IMR-90 (cell line): ENCODE data around the gene DNM1. TPM values are rescaled to one million over a fixed set of nuclear protein-coding genes. Genes with fewer than 3 reads are reported as not detected.
A peak's percentile ranks its signal among the peaks of the same experiment; 100 is the strongest.

Source experiments
- ATAC-seq: fragments of 200-7000 bp; cut with Tn5 transposase; 2 replicates; pipeline ENCODE4 v1.9.1; 2020; ENCODE audit warnings: low read depth, mild to moderate bottlenecking, moderate library complexity
- BruUV-seq: library from RNA; stranded (reverse); fragments of 400-500 nt; replicated peaks from 2 replicates; lab custom pipeline; 2021; lab: Mats Ljungman, UMichigan
- CTCF ChIA-PET: fragments of 300-600 bp; formaldehyde crosslinking; extraction: SDS; loops from one replicate; lab custom pipeline; 2021; ENCODE audit warnings: antibody characterized with exemption; lab: Yijun Ruan, JAX
- POLR2A ChIA-PET: fragments of 300-600 bp; sonication (Branson Sonifier 250); formaldehyde crosslinking; loops from one replicate; lab custom pipeline; 2022; ENCODE audit warnings: antibody characterized with exemption; ENCODE audit not compliant: unreplicated experiment; lab: Charles Lee
- DNase-seq: peaks from one replicate; pipeline ENCODE4 v3.0.0; 2013
- H2AFZ ChIP-seq: replicated peaks from 2 replicates; pipeline ENCODE3; 2013; ENCODE audit warnings: low read length, mild to moderate bottlenecking; ENCODE audit not compliant: poor library complexity
- H2AK5ac ChIP-seq: 2 replicates; pipeline ENCODE4 v1.6.1; 2013; ENCODE audit warnings: low read depth, low read length, inconsistent platforms
- H2AK9ac ChIP-seq: replicated peaks from 2 replicates; pipeline ENCODE3; 2013; ENCODE audit warnings: mild to moderate bottlenecking, low read depth, low read length, moderate library complexity; ENCODE audit not compliant: poor library complexity
- H2BK120ac ChIP-seq: 2 replicates; pipeline ENCODE4 v1.6.1; 2013; ENCODE audit warnings: low read depth, low read length, inconsistent platforms
- H2BK15ac ChIP-seq: 3 replicates; pipeline ENCODE4 v1.6.1; 2013; ENCODE audit warnings: low read depth, low read length, inconsistent platforms
- H2BK20ac ChIP-seq: 2 replicates; pipeline ENCODE4 v1.6.1; 2013; ENCODE audit warnings: low read depth, mild to moderate bottlenecking, inconsistent platforms, low read length, moderate library complexity
- H2BK5ac ChIP-seq: 2 replicates; pipeline ENCODE4 v1.6.1; 2013; ENCODE audit warnings: mild to moderate bottlenecking, low read depth, low read length, inconsistent platforms; ENCODE audit not compliant: poor library complexity, severe bottlenecking
- H3K14ac ChIP-seq: replicated peaks from 2 replicates; pipeline ENCODE4 v1.6.1; 2013; ENCODE audit warnings: low read depth, low read length, inconsistent platforms
- H3K18ac ChIP-seq: 2 replicates; pipeline ENCODE4 v1.6.1; 2013; ENCODE audit warnings: low read depth, low read length, control low read depth
- H3K23ac ChIP-seq: 2 replicates; pipeline ENCODE4 v1.6.1; 2013; ENCODE audit warnings: low read depth, low read length, inconsistent platforms
- H3K27ac ChIP-seq: 2 replicates; pipeline ENCODE4 v1.5.1; 2013; ENCODE audit warnings: mild to moderate bottlenecking, control low read depth, low read length; ENCODE audit not compliant: insufficient read depth
- H3K27me3 ChIP-seq: 2 replicates; pipeline ENCODE4 v1.6.1; 2013; ENCODE audit warnings: low read length; ENCODE audit not compliant: control insufficient read depth, insufficient read depth
- H3K36me3 ChIP-seq: 2 replicates; pipeline ENCODE4 v1.6.1; 2013; ENCODE audit warnings: low read length, mixed read lengths; ENCODE audit not compliant: control insufficient read depth, insufficient read depth
- H3K4ac ChIP-seq: 2 replicates; pipeline ENCODE4 v1.6.1; 2013; ENCODE audit warnings: low read depth, low read length, inconsistent platforms
- H3K4me1 ChIP-seq: 2 replicates; pipeline ENCODE4 v1.6.1; 2013; ENCODE audit warnings: low read length, mixed read lengths; ENCODE audit not compliant: control insufficient read depth, insufficient read depth
- H3K4me2 ChIP-seq: 2 replicates; pipeline ENCODE4 v1.6.1; 2013; ENCODE audit warnings: low read depth, mild to moderate bottlenecking, control low read depth, low read length, moderate library complexity
- H3K4me3 ChIP-seq: 2 replicates; pipeline ENCODE4 v1.5.1; 2013; ENCODE audit warnings: low read depth, mild to moderate bottlenecking, control low read depth, low read length, moderate library complexity; ENCODE audit not compliant: insufficient read depth
- H3K56ac ChIP-seq: 2 replicates; pipeline ENCODE4 v1.6.1; 2013; ENCODE audit warnings: low read length, inconsistent platforms; ENCODE audit not compliant: insufficient read depth; ENCODE audit errors: extremely low read depth
- H3K79me1 ChIP-seq, 2 experiments: 2 replicates each; pipeline ENCODE4 v1.6.1; 2013; ENCODE audit warnings: low read length in 2 of 2, inconsistent platforms in 1 of 2, low read depth in 1 of 2
- H3K9ac ChIP-seq: 2 replicates; pipeline ENCODE4 v1.6.1; 2013; ENCODE audit warnings: low read depth, low read length, control low read depth
- H3K9me1 ChIP-seq: 2 replicates; pipeline ENCODE4 v1.6.1; 2013; ENCODE audit warnings: low read length, inconsistent platforms; ENCODE audit not compliant: insufficient read depth
- H3K9me3 ChIP-seq: 2 replicates; pipeline ENCODE4 v1.6.1; 2013; ENCODE audit warnings: low read length; ENCODE audit not compliant: control insufficient read depth, insufficient read depth
- H4K20me1 ChIP-seq: 2 replicates; pipeline ENCODE4 v1.6.1; 2013; ENCODE audit warnings: low read length, inconsistent platforms; ENCODE audit not compliant: insufficient read depth
- H4K5ac ChIP-seq: 2 replicates; pipeline ENCODE4 v1.6.1; 2013; ENCODE audit warnings: mild to moderate bottlenecking, low read depth, low read length, control low read depth
- H4K8ac ChIP-seq, 2 experiments: 2 replicates each; pipeline ENCODE4 v1.6.1; 2013; ENCODE audit warnings: low read depth in 2 of 2, low read length in 2 of 2, control low read depth in 1 of 2, inconsistent platforms in 1 of 2
- H4K91ac ChIP-seq: 2 replicates; pipeline ENCODE4 v1.6.1; 2013; ENCODE audit warnings: low read depth, low read length, inconsistent platforms; ENCODE audit not compliant: insufficient read depth
- BHLHE40 ChIP-seq: fragments of 150-350 bp; IDR thresholded peaks from 2 replicates; pipeline ENCODE4 v1.6.1; 2016; ENCODE audit warnings: mild to moderate bottlenecking, low read depth, low read length
- CEBPB ChIP-seq: IDR thresholded peaks from 2 replicates; pipeline ENCODE4 v1.6.1; 2012; ENCODE audit warnings: low read depth, low read length, improper control_type of control experiment
- CHD1 ChIP-seq: IDR thresholded peaks from 2 replicates; pipeline ENCODE4 v1.6.1; 2012; ENCODE audit warnings: low read depth, low read length, improper control_type of control experiment
- CTCF ChIP-seq: conservative IDR thresholded peaks from 2 replicates; pipeline ENCODE4 v1.5.1; 2012; ENCODE audit warnings: mild to moderate bottlenecking, low read depth, low read length, improper control_type of control experiment
- FOS ChIP-seq: fragments of 150-350 bp; IDR thresholded peaks from 2 replicates; pipeline ENCODE4 v1.6.1; 2016; ENCODE audit warnings: low read depth, low read length
- MAFK ChIP-seq: IDR thresholded peaks from 2 replicates; pipeline ENCODE4 v1.6.1; 2012; ENCODE audit warnings: low read depth, low read length, improper control_type of control experiment
- MAZ ChIP-seq: IDR thresholded peaks from 2 replicates; pipeline ENCODE4 v1.6.1; 2012; ENCODE audit warnings: low read depth, mild to moderate bottlenecking, low read length, improper control_type of control experiment, moderate library complexity, borderline replicate concordance
- MXI1 ChIP-seq: IDR thresholded peaks from 2 replicates; pipeline ENCODE4 v1.6.1; 2012; ENCODE audit warnings: low read depth, mild to moderate bottlenecking, low read length, moderate library complexity, borderline replicate concordance
- NFE2L2 ChIP-seq: fragments of 150-350 bp; IDR thresholded peaks from 2 replicates; pipeline ENCODE4 v1.6.1; 2016; ENCODE audit warnings: low read depth, mild to moderate bottlenecking, low read length
- POLR2A ChIP-seq: IDR thresholded peaks from 2 replicates; pipeline ENCODE4 v1.6.1; 2012; ENCODE audit warnings: mild to moderate bottlenecking, low read depth, low read length
- RCOR1 ChIP-seq: IDR thresholded peaks from 2 replicates; pipeline ENCODE4 v1.6.1; 2012; ENCODE audit warnings: mild to moderate bottlenecking, low read length, improper control_type of control experiment; ENCODE audit not compliant: insufficient replicate concordance
- RFX5 ChIP-seq: IDR thresholded peaks from 2 replicates; pipeline ENCODE4 v1.8.0; 2012; ENCODE audit warnings: low read depth, mild to moderate bottlenecking, low read length, moderate library complexity
- SMC3 ChIP-seq: fragments of 150-350 bp; IDR thresholded peaks from 2 replicates; pipeline ENCODE4 v1.6.1; 2016; ENCODE audit warnings: low read depth, mild to moderate bottlenecking, antibody characterized with exemption, low read length, moderate library complexity
- WGBS, 2 experiments: methylation state at CpG; one replicate each; pipeline versions ENCODE4 v1.1.5 to v1.1.7; 2013; ENCODE audit warnings: missing lambda C conversion rate in 2 of 2; ENCODE audit not compliant: insufficient read length in 1 of 2; ENCODE audit errors: extremely low coverage in 2 of 2; 5-methylcytosine and 5-hydroxymethylcytosine counted together
- dilution Hi-C: fragments of 300-500 bp; cut with HindIII; formaldehyde crosslinking; loops from one replicate; pipeline ENCODE4 v1.14.3; 2018; ENCODE audit warnings: low sequenced_read_pairs; ENCODE audit not compliant: unreplicated experiment
- in situ Hi-C: fragments of 300-500 bp; cut with MboI; formaldehyde crosslinking; loops from 3 replicates; pipeline ENCODE4 v1.14.3; 2019; ENCODE audit warnings: low sequenced_read_pairs, inconsistent platforms, mixed read lengths
- intact Hi-C: fragments of 100-400 bp; cut with micrococcal nuclease; formaldehyde crosslinking; loops from 2 replicates; pipeline ENCODE4 v1.10.0; 2022
- polyA plus RNA-seq, 3 experiments: library from polyadenylated mRNA; depleted of rRNA; stranded (reverse); fragments of >200 nt; gene quantifications; 2 replicates each; pipeline ENCODE4 v1.2.3, GENCODE V29; 2012; ENCODE audit warnings: low replicate concordance in 1 of 3
- total RNA-seq: library from RNA; depleted of rRNA; stranded (reverse); fragments of >200 nt; gene quantifications from 2 replicates; pipeline ENCODE4 v1.2.3, GENCODE V29; 2012
- TF ChIP-seq, protein P1 (sequence below): fragments of 150-350 bp; IDR thresholded peaks from 2 replicates; pipeline ENCODE4 v1.6.1; 2017; ENCODE audit warnings: mild to moderate bottlenecking, antibody characterized with exemption, low read length, low read depth

Gene DNM1
- total and polyA plus RNA-seq, 2 of the 4 experiments (the other 2 are of a cell fraction) = 13.6 to 17.7 TPM

GRCh38 chr9:128276008-128276573, 72.9 kb downstream of the DNM1 start, which contains the start of gene SWI5:
Gene SWI5 (plus strand): TSS chr9:128276276.
- peak; percentile 90 for ATAC-seq
- H3K9me3 ChIP-seq = no peaks in the 10 kb centered on the region
- H4K5ac ChIP-seq = peak within 1 kb of the TSS; percentile 93
- in situ Hi-C loops (no loop called here), dilution Hi-C loops (no loop called here), intact Hi-C loops (no loop called here)
- H3K9me1 ChIP-seq = peaks cover 13% of the 10 kb centered on the region
- peaks cover 23 to 65% of the 10 kb centered on the region in 2 experiments for H3K79me1 ChIP-seq
- TF ChIP-seq RFX5 = peak; percentile 11; the same call in 1 of the 2 replicates
- TF ChIP-seq MAZ = no peak
- TF ChIP-seq, protein P1, sequence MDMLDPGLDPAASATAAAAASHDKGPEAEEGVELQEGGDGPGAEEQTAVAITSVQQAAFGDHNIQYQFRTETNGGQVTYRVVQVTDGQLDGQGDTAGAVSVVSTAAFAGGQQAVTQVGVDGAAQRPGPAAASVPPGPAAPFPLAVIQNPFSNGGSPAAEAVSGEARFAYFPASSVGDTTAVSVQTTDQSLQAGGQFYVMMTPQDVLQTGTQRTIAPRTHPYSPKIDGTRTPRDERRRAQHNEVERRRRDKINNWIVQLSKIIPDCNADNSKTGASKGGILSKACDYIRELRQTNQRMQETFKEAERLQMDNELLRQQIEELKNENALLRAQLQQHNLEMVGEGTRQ = peak; percentile 87
- no peak for TF ChIP-seq CTCF
- 0 out of 2 replicates have a peak, but pooled peaks have one; percentile 12 for TF ChIP-seq CEBPB
- TF ChIP-seq RCOR1 = no peak
- TF ChIP-seq CHD1 = no peak
- 0 out of 2 replicates have a peak, but pooled peaks have one; percentile 1 for TF ChIP-seq MXI1
- no peak for TF ChIP-seq NFE2L2
- no peak for TF ChIP-seq FOS
- TF ChIP-seq POLR2A = no peak
- no peak for TF ChIP-seq SMC3
- no peak for TF ChIP-seq BHLHE40
- TF ChIP-seq MAFK = no peak
- peak; percentile 99 for DNase-seq
- POLR2A ChIA-PET = interaction anchor here (0.8 kb wide), 1 partner anchor 95 kb away, joined by 4 read pairs; the partner anchor contains the start of gene URM1
- peak within 1 kb of the TSS; percentile 99 for H2AK9ac ChIP-seq
- CTCF ChIA-PET = interaction anchor here (0.6 kb wide), 1 partner anchor 744 kb away, joined by 5 read pairs; no protein-coding TSS in a partner anchor
- H3K4me3 ChIP-seq = peak within 1 kb of the TSS; percentile 96
- peak within 1 kb of the TSS; percentile 95 for H2AFZ ChIP-seq
- H4K91ac ChIP-seq = peak within 1 kb of the TSS; percentile 73
- H3K9ac ChIP-seq = peak within 1 kb of the TSS; percentile 94
- H3K27me3 ChIP-seq = no peaks in the 10 kb centered on the region
- H2AK5ac ChIP-seq = peak within 1 kb of the TSS; percentile 76
- peak within 1 kb of the TSS; percentile 72 for H3K18ac ChIP-seq
- H3K27ac ChIP-seq = peak within 1 kb of the TSS; percentile 91
- peak within 1 kb of the TSS; percentile 33; the same call in 1 of the 3 replicates for H2BK15ac ChIP-seq
- peak within 1 kb of the TSS; percentile 97 for H3K4ac ChIP-seq
- peaks cover 21% of the 10 kb centered on the region for H4K20me1 ChIP-seq
- H2BK20ac ChIP-seq = no peak within 1 kb of the TSS
- 1% methylated on average over 21 of the region's 38 CpGs; no CpG with 5 or more reads in 1 of the 2 experiments for WGBS, 2 experiments
- H3K36me3 ChIP-seq = peaks cover 17% of the 10 kb centered on the region
- H4K8ac ChIP-seq = peak within 1 kb of the TSS; percentile 48 to 89; a peak in 3 of 4 replicates
- peak within 1 kb of the TSS; percentile 97 for H3K4me2 ChIP-seq
- no TSS peak for BruUV-seq
- H3K14ac ChIP-seq = peak within 1 kb of the TSS; percentile 99
- peak within 1 kb of the TSS; percentile 72 for H3K56ac ChIP-seq
- H3K23ac ChIP-seq = peak within 1 kb of the TSS; percentile 91
- peaks cover 7% of the 10 kb centered on the region for H3K4me1 ChIP-seq
- peak within 1 kb of the TSS; percentile 49; the same call in 1 of the 2 replicates for H2BK120ac ChIP-seq
- H2BK5ac ChIP-seq = peak within 1 kb of the TSS; percentile 89
